ENCODE data around the gene SMG6. TPM values are rescaled to one million over a fixed set of nuclear protein-coding genes. Genes with fewer than 3 reads are reported as not detected.

Gene SMG6
- total RNA-seq, 1 donor = 42.7 TPM

- H3K4me1 ChIP-seq (ENCODE audit: insufficient read depth, low read length) = peaks cover 36% of the 10 kb centered on the region
- H2AFZ ChIP-seq (ENCODE audit: low read length) = no peak overlapping the region
- no peaks in the 10 kb centered on the region for H3K9me3 ChIP-seq (ENCODE audit: low read depth, low read length)
- H4K20me1 ChIP-seq (ENCODE audit: insufficient read depth, low read length) = no peaks in the 10 kb centered on the region
- no peaks in the 10 kb centered on the region for H3K79me2 ChIP-seq (ENCODE audit: insufficient read depth, low read length)
- H3K4me2 ChIP-seq (ENCODE audit: insufficient read depth, low read length) = no peak overlapping the region
- TF ChIP-seq CTCF (IDR thresholded peaks at IDR 0.05; ENCODE audit: extremely low read depth, low read depth, low read length) = no peak
- no peaks in the 10 kb centered on the region for H3K27me3 ChIP-seq (ENCODE audit: insufficient read depth, low read length)
- H3K4me3 ChIP-seq (ENCODE audit: insufficient read depth, low read length) = no peak overlapping the region
- H3K36me3 ChIP-seq (ENCODE audit: insufficient read depth, low read length) = peaks cover 31% of the 10 kb centered on the region
- H3K27ac ChIP-seq (ENCODE audit: low read depth, low read length) = peak overlapping the region; percentile 56
- no peak for DNase-seq (ENCODE audit: insufficient read length, low spot score, missing footprints)
These were observed 220.0 kb downstream of the SMG6 start for GRCh38 chr17:2083613-2084035.

- H3K9me3 ChIP-seq (ENCODE audit: low read depth, low read length) = no peaks in the 10 kb centered on the region
- H3K27ac ChIP-seq (ENCODE audit: low read depth, low read length) = peak overlapping the region; percentile 84
- no peak overlapping the region for H3K4me3 ChIP-seq (ENCODE audit: insufficient read depth, low read length)
- peaks cover 44% of the 10 kb centered on the region for H3K36me3 ChIP-seq (ENCODE audit: insufficient read depth, low read length)
- peak; percentile 83 for DNase-seq (ENCODE audit: insufficient read length, low spot score, missing footprints)
- no peaks in the 10 kb centered on the region for H3K27me3 ChIP-seq (ENCODE audit: insufficient read depth, low read length)
- H2AFZ ChIP-seq (ENCODE audit: low read length) = no peak overlapping the region
- H3K4me2 ChIP-seq (ENCODE audit: insufficient read depth, low read length) = peak overlapping the region; percentile 38
- H3K4me1 ChIP-seq (ENCODE audit: insufficient read depth, low read length) = peaks cover 34% of the 10 kb centered on the region
- no peaks in the 10 kb centered on the region for H3K79me2 ChIP-seq (ENCODE audit: insufficient read depth, low read length)
- no peaks in the 10 kb centered on the region for H4K20me1 ChIP-seq (ENCODE audit: insufficient read depth, low read length)
- TF ChIP-seq CTCF (IDR thresholded peaks at IDR 0.05; ENCODE audit: extremely low read depth, low read depth, low read length) = no peak
These were observed 221.4 kb downstream of the SMG6 start for GRCh38 chr17:2082003-2082781.

- H3K9me3 ChIP-seq (ENCODE audit: low read depth, low read length) = no peaks in the 10 kb centered on the region
- peak; percentile 96 for DNase-seq (ENCODE audit: insufficient read length, low spot score, missing footprints)
- peak overlapping the region; percentile 38 for H3K4me2 ChIP-seq (ENCODE audit: insufficient read depth, low read length)
- no peaks in the 10 kb centered on the region for H3K79me2 ChIP-seq (ENCODE audit: insufficient read depth, low read length)
- no peaks in the 10 kb centered on the region for H3K27me3 ChIP-seq (ENCODE audit: insufficient read depth, low read length)
- H3K4me3 ChIP-seq (ENCODE audit: insufficient read depth, low read length) = no peak overlapping the region
- H3K27ac ChIP-seq (ENCODE audit: low read depth, low read length) = peak overlapping the region; percentile 84
- no peaks in the 10 kb centered on the region for H4K20me1 ChIP-seq (ENCODE audit: insufficient read depth, low read length)
- no peak overlapping the region for H2AFZ ChIP-seq (ENCODE audit: low read length)
- no peak for TF ChIP-seq CTCF (IDR thresholded peaks at IDR 0.05; ENCODE audit: extremely low read depth, low read depth, low read length)
- H3K4me1 ChIP-seq (ENCODE audit: insufficient read depth, low read length) = peaks cover 34% of the 10 kb centered on the region
- peaks cover 49% of the 10 kb centered on the region for H3K36me3 ChIP-seq (ENCODE audit: insufficient read depth, low read length)
These were observed 222.0 kb downstream of the SMG6 start for GRCh38 chr17:2081564-2081963.

GRCh38 chr17:2077040-2077439, 226.5 kb downstream of the SMG6 start:
- TF ChIP-seq CTCF (IDR thresholded peaks at IDR 0.05; ENCODE audit: extremely low read depth, low read depth, low read length) = no peak
- Histone ChIP-seq H3K27ac (ENCODE audit: low read depth, low read length) (no peak overlapping the region), H3K9me3 (ENCODE audit: low read depth, low read length) (no peaks in the 10 kb centered on the region), H2AFZ (ENCODE audit: low read length) (no peak overlapping the region), H3K4me2 (ENCODE audit: insufficient read depth, low read length) (no peak overlapping the region), H4K20me1 (ENCODE audit: insufficient read depth, low read length) (no peaks in the 10 kb centered on the region), H3K4me3 (ENCODE audit: insufficient read depth, low read length) (no peak overlapping the region), H3K27me3 (ENCODE audit: insufficient read depth, low read length) (no peaks in the 10 kb centered on the region), H3K4me1 (ENCODE audit: insufficient read depth, low read length) (peaks cover 16% of the 10 kb centered on the region), H3K79me2 (ENCODE audit: insufficient read depth, low read length) (no peaks in the 10 kb centered on the region), H3K36me3 (ENCODE audit: insufficient read depth, low read length) (peaks cover 56% of the 10 kb centered on the region)
- DNase-seq (ENCODE audit: insufficient read length, low spot score, missing footprints) = no peak

Measured in osteoblast (primary cell).